ENCODE data around the gene ADAMTS8.

Gene ADAMTS8

GRCh38 chr11:130416906-130417305, 11.5 kb downstream of the ADAMTS8 start:
- H3K4me1 ChIP-seq (ENCODE audit: low read length), result peaks cover 16% of the 10 kb centered on the region
- H2AFZ ChIP-seq (ENCODE audit: low read depth, low read length), result no peak overlapping the region
- H3K4me2 ChIP-seq (ENCODE audit: low read length), result no peak overlapping the region
- H3K36me3 ChIP-seq (replicated peaks; ENCODE audit: low read depth, low read length), result no peaks in the 10 kb centered on the region
- H3K9ac ChIP-seq (ENCODE audit: low read length), result no peak overlapping the region
- no peak overlapping the region for H3K4me3 ChIP-seq (ENCODE audit: low read length)
- TF ChIP-seq EZH2phosphoT487 (IDR thresholded peaks at IDR 0.05; ENCODE audit: low read depth), result no peak
- no peak for TF ChIP-seq CTCF (IDR thresholded peaks at IDR 0.05; ENCODE audit: low read depth, low read length)
- peaks cover 22% of the 10 kb centered on the region for H3K27me3 ChIP-seq (ENCODE audit: low read depth, low read length)
- H3K79me2 ChIP-seq (ENCODE audit: low read length), result no peaks in the 10 kb centered on the region
- H3K9me3 ChIP-seq (ENCODE audit: insufficient read depth, low read length), result no peaks in the 10 kb centered on the region
- H4K20me1 ChIP-seq (ENCODE audit: insufficient read depth, low read length), result no peaks in the 10 kb centered on the region
- H3K27ac ChIP-seq (ENCODE audit: low read length), result no peak overlapping the region

- Histone ChIP-seq H3K27ac (ENCODE audit: low read length) (no peak overlapping the region), H3K36me3 (replicated peaks; ENCODE audit: low read depth, low read length) (no peaks in the 10 kb centered on the region), H3K4me3 (ENCODE audit: low read length) (no peak overlapping the region), H3K9ac (ENCODE audit: low read length) (no peak overlapping the region), H3K9me3 (ENCODE audit: insufficient read depth, low read length) (no peaks in the 10 kb centered on the region), H2AFZ (ENCODE audit: low read depth, low read length) (no peak overlapping the region), H4K20me1 (ENCODE audit: insufficient read depth, low read length) (no peaks in the 10 kb centered on the region), H3K27me3 (ENCODE audit: low read depth, low read length) (peaks cover 25% of the 10 kb centered on the region), H3K4me1 (ENCODE audit: low read length) (peaks cover 16% of the 10 kb centered on the region), H3K79me2 (ENCODE audit: low read length) (no peaks in the 10 kb centered on the region), H3K4me2 (ENCODE audit: low read length) (no peak overlapping the region)
- TF ChIP-seq CTCF (IDR thresholded peaks at IDR 0.05; ENCODE audit: low read depth, low read length) (no peak), EZH2phosphoT487 (IDR thresholded peaks at IDR 0.05; ENCODE audit: low read depth) (no peak)
Observed at GRCh38 chr11:130416530-130416882, 11.9 kb downstream of the ADAMTS8 start.

DNA sequence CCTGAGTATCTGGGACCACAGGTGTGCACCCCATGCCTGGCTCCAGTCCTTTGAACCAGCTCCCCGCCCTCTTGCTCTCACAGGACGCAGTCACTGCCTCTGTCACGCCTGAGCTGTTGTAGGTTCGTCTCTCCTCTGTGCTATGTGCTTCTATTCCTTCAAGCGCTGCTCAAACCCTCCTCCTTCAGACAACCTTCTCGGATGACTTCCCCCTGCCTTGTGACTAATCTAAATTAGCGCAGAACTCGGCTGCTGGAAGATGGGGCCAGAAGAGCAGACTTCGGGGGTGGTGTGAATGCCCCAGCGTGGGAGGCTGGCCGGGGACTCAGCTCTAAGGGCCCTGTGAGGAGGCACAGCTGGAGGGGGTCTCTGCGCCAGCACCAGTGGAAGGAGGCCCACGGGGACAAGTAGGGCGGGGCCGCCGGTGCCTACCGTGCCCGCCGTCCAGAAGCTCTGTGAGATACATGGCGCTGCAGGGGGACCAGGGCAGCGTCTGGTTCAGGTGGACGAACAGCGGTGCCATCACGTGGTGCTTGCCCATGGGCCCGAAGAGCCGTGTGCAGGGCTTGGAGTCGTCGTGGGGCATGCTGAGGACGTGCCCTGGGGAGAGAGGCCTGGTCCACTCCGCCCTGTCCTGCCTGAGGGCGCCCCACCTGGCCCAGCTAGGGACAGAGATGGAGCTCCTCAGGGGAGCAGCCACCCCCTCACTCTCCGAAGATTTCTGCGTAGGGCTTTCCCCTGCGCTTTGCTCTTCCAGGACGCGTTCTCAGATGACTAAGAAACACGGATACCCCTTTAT, 12.5 kb downstream of the ADAMTS8 start:
- Histone ChIP-seq H3K79me2 (ENCODE audit: low read length) (no peaks in the 10 kb centered on the region), H3K4me3 (ENCODE audit: low read length) (no peak overlapping the region), H3K9me3 (ENCODE audit: insufficient read depth, low read length) (no peaks in the 10 kb centered on the region), H3K27me3 (ENCODE audit: low read depth, low read length) (peaks cover 25% of the 10 kb centered on the region), H4K20me1 (ENCODE audit: insufficient read depth, low read length) (no peaks in the 10 kb centered on the region), H3K9ac (ENCODE audit: low read length) (no peak overlapping the region), H3K4me1 (ENCODE audit: low read length) (peaks cover 11% of the 10 kb centered on the region), H3K36me3 (replicated peaks; ENCODE audit: low read depth, low read length) (no peaks in the 10 kb centered on the region), H3K4me2 (ENCODE audit: low read length) (no peak overlapping the region), H2AFZ (ENCODE audit: low read depth, low read length) (no peak overlapping the region), H3K27ac (ENCODE audit: low read length) (no peak overlapping the region)
- no peak for TF ChIP-seq CTCF (IDR thresholded peaks at IDR 0.05; ENCODE audit: low read depth, low read length)
- TF ChIP-seq EZH2phosphoT487 (IDR thresholded peaks at IDR 0.05; ENCODE audit: low read depth), result no peak

- H3K36me3 ChIP-seq (replicated peaks; ENCODE audit: low read depth, low read length), result no peaks in the 10 kb centered on the region
- peaks cover 7% of the 10 kb centered on the region; the same call in 1 of the 2 replicates for H3K4me1 ChIP-seq (ENCODE audit: low read length)
- H2AFZ ChIP-seq (ENCODE audit: low read depth, low read length), result no peak overlapping the region
- no peak overlapping the region for H3K4me3 ChIP-seq (ENCODE audit: low read length)
- no peaks in the 10 kb centered on the region for H4K20me1 ChIP-seq (ENCODE audit: insufficient read depth, low read length)
- H3K9me3 ChIP-seq (ENCODE audit: insufficient read depth, low read length), result no peaks in the 10 kb centered on the region
- H3K79me2 ChIP-seq (ENCODE audit: low read length), result no peaks in the 10 kb centered on the region
- peaks cover 26% of the 10 kb centered on the region for H3K27me3 ChIP-seq (ENCODE audit: low read depth, low read length)
- TF ChIP-seq EZH2phosphoT487 (IDR thresholded peaks at IDR 0.05; ENCODE audit: low read depth) (no peak), CTCF (IDR thresholded peaks at IDR 0.05; ENCODE audit: low read depth, low read length) (no peak)
- no peak overlapping the region for H3K27ac ChIP-seq (ENCODE audit: low read length)
- no peak overlapping the region for H3K4me2 ChIP-seq (ENCODE audit: low read length)
- no peak overlapping the region for H3K9ac ChIP-seq (ENCODE audit: low read length)
Observed at GRCh38 chr11:130414107-130415080, 14.0 kb downstream of the ADAMTS8 start.

Data from OCI-LY3 (cell line).